IMR-90 (cell line): Measurements from ENCODE around the gene FMNL3. TPM values are rescaled to one million over a fixed set of nuclear protein-coding genes. Genes with fewer than 3 reads are reported as not detected.

Source experiments
- ATAC-seq: fragments of 200-7000 bp; cut with Tn5 transposase; 2 replicates; pipeline ENCODE4 v1.9.1; 2020; ENCODE audit warnings: low read depth, mild to moderate bottlenecking, moderate library complexity
- BruUV-seq: library from RNA; stranded (reverse); fragments of 400-500 nt; replicated peaks from 2 replicates; lab custom pipeline; 2021; lab: Mats Ljungman, UMichigan
- CTCF ChIA-PET: fragments of 300-600 bp; formaldehyde crosslinking; extraction: SDS; loops from one replicate; lab custom pipeline; 2021; ENCODE audit warnings: antibody characterized with exemption; lab: Yijun Ruan, JAX
- POLR2A ChIA-PET: fragments of 300-600 bp; sonication (Branson Sonifier 250); formaldehyde crosslinking; loops from one replicate; lab custom pipeline; 2022; ENCODE audit warnings: antibody characterized with exemption; ENCODE audit not compliant: unreplicated experiment; lab: Charles Lee
- DNase-seq: peaks from one replicate; pipeline ENCODE4 v3.0.0; 2013
- H2AFZ ChIP-seq: replicated peaks from 2 replicates; pipeline ENCODE3; 2013; ENCODE audit warnings: low read length, mild to moderate bottlenecking; ENCODE audit not compliant: poor library complexity
- H2AK5ac ChIP-seq: 2 replicates; pipeline ENCODE4 v1.6.1; 2013; ENCODE audit warnings: low read depth, low read length, inconsistent platforms
- H2AK9ac ChIP-seq: replicated peaks from 2 replicates; pipeline ENCODE3; 2013; ENCODE audit warnings: mild to moderate bottlenecking, low read depth, low read length, moderate library complexity; ENCODE audit not compliant: poor library complexity
- H2BK120ac ChIP-seq: 2 replicates; pipeline ENCODE4 v1.6.1; 2013; ENCODE audit warnings: low read depth, low read length, inconsistent platforms
- H2BK15ac ChIP-seq: 3 replicates; pipeline ENCODE4 v1.6.1; 2013; ENCODE audit warnings: low read depth, low read length, inconsistent platforms
- H2BK20ac ChIP-seq: 2 replicates; pipeline ENCODE4 v1.6.1; 2013; ENCODE audit warnings: low read depth, mild to moderate bottlenecking, inconsistent platforms, low read length, moderate library complexity
- H2BK5ac ChIP-seq: 2 replicates; pipeline ENCODE4 v1.6.1; 2013; ENCODE audit warnings: mild to moderate bottlenecking, low read depth, low read length, inconsistent platforms; ENCODE audit not compliant: poor library complexity, severe bottlenecking
- H3K14ac ChIP-seq: replicated peaks from 2 replicates; pipeline ENCODE4 v1.6.1; 2013; ENCODE audit warnings: low read depth, low read length, inconsistent platforms
- H3K18ac ChIP-seq: 2 replicates; pipeline ENCODE4 v1.6.1; 2013; ENCODE audit warnings: low read depth, low read length, control low read depth
- H3K23ac ChIP-seq: 2 replicates; pipeline ENCODE4 v1.6.1; 2013; ENCODE audit warnings: low read depth, low read length, inconsistent platforms
- H3K27ac ChIP-seq: 2 replicates; pipeline ENCODE4 v1.5.1; 2013; ENCODE audit warnings: mild to moderate bottlenecking, control low read depth, low read length; ENCODE audit not compliant: insufficient read depth
- H3K27me3 ChIP-seq: 2 replicates; pipeline ENCODE4 v1.6.1; 2013; ENCODE audit warnings: low read length; ENCODE audit not compliant: control insufficient read depth, insufficient read depth
- H3K36me3 ChIP-seq: 2 replicates; pipeline ENCODE4 v1.6.1; 2013; ENCODE audit warnings: low read length, mixed read lengths; ENCODE audit not compliant: control insufficient read depth, insufficient read depth
- H3K4ac ChIP-seq: 2 replicates; pipeline ENCODE4 v1.6.1; 2013; ENCODE audit warnings: low read depth, low read length, inconsistent platforms
- H3K4me1 ChIP-seq: 2 replicates; pipeline ENCODE4 v1.6.1; 2013; ENCODE audit warnings: low read length, mixed read lengths; ENCODE audit not compliant: control insufficient read depth, insufficient read depth
- H3K4me2 ChIP-seq: 2 replicates; pipeline ENCODE4 v1.6.1; 2013; ENCODE audit warnings: low read depth, mild to moderate bottlenecking, control low read depth, low read length, moderate library complexity
- H3K4me3 ChIP-seq: 2 replicates; pipeline ENCODE4 v1.5.1; 2013; ENCODE audit warnings: low read depth, mild to moderate bottlenecking, control low read depth, low read length, moderate library complexity; ENCODE audit not compliant: insufficient read depth
- H3K56ac ChIP-seq: 2 replicates; pipeline ENCODE4 v1.6.1; 2013; ENCODE audit warnings: low read length, inconsistent platforms; ENCODE audit not compliant: insufficient read depth; ENCODE audit errors: extremely low read depth
- H3K79me1 ChIP-seq, 2 experiments: 2 replicates each; pipeline ENCODE4 v1.6.1; 2013; ENCODE audit warnings: low read length in 2 of 2, inconsistent platforms in 1 of 2, low read depth in 1 of 2
- H3K9ac ChIP-seq: 2 replicates; pipeline ENCODE4 v1.6.1; 2013; ENCODE audit warnings: low read depth, low read length, control low read depth
- H3K9me1 ChIP-seq: 2 replicates; pipeline ENCODE4 v1.6.1; 2013; ENCODE audit warnings: low read length, inconsistent platforms; ENCODE audit not compliant: insufficient read depth
- H3K9me3 ChIP-seq: 2 replicates; pipeline ENCODE4 v1.6.1; 2013; ENCODE audit warnings: low read length; ENCODE audit not compliant: control insufficient read depth, insufficient read depth
- H4K20me1 ChIP-seq: 2 replicates; pipeline ENCODE4 v1.6.1; 2013; ENCODE audit warnings: low read length, inconsistent platforms; ENCODE audit not compliant: insufficient read depth
- H4K5ac ChIP-seq: 2 replicates; pipeline ENCODE4 v1.6.1; 2013; ENCODE audit warnings: mild to moderate bottlenecking, low read depth, low read length, control low read depth
- H4K8ac ChIP-seq, 2 experiments: 2 replicates each; pipeline ENCODE4 v1.6.1; 2013; ENCODE audit warnings: low read depth in 2 of 2, low read length in 2 of 2, control low read depth in 1 of 2, inconsistent platforms in 1 of 2
- H4K91ac ChIP-seq: 2 replicates; pipeline ENCODE4 v1.6.1; 2013; ENCODE audit warnings: low read depth, low read length, inconsistent platforms; ENCODE audit not compliant: insufficient read depth
- BHLHE40 ChIP-seq: fragments of 150-350 bp; IDR thresholded peaks from 2 replicates; pipeline ENCODE4 v1.6.1; 2016; ENCODE audit warnings: mild to moderate bottlenecking, low read depth, low read length
- CEBPB ChIP-seq: IDR thresholded peaks from 2 replicates; pipeline ENCODE4 v1.6.1; 2012; ENCODE audit warnings: low read depth, low read length, improper control_type of control experiment
- CHD1 ChIP-seq: IDR thresholded peaks from 2 replicates; pipeline ENCODE4 v1.6.1; 2012; ENCODE audit warnings: low read depth, low read length, improper control_type of control experiment
- FOS ChIP-seq: fragments of 150-350 bp; IDR thresholded peaks from 2 replicates; pipeline ENCODE4 v1.6.1; 2016; ENCODE audit warnings: low read depth, low read length
- MAFK ChIP-seq: IDR thresholded peaks from 2 replicates; pipeline ENCODE4 v1.6.1; 2012; ENCODE audit warnings: low read depth, low read length, improper control_type of control experiment
- MAZ ChIP-seq: IDR thresholded peaks from 2 replicates; pipeline ENCODE4 v1.6.1; 2012; ENCODE audit warnings: low read depth, mild to moderate bottlenecking, low read length, improper control_type of control experiment, moderate library complexity, borderline replicate concordance
- MXI1 ChIP-seq: IDR thresholded peaks from 2 replicates; pipeline ENCODE4 v1.6.1; 2012; ENCODE audit warnings: low read depth, mild to moderate bottlenecking, low read length, moderate library complexity, borderline replicate concordance
- NFE2L2 ChIP-seq: fragments of 150-350 bp; IDR thresholded peaks from 2 replicates; pipeline ENCODE4 v1.6.1; 2016; ENCODE audit warnings: low read depth, mild to moderate bottlenecking, low read length
- POLR2A ChIP-seq: IDR thresholded peaks from 2 replicates; pipeline ENCODE4 v1.6.1; 2012; ENCODE audit warnings: mild to moderate bottlenecking, low read depth, low read length
- RAD21 ChIP-seq: IDR thresholded peaks from 2 replicates; pipeline ENCODE4 v1.6.1; 2012; ENCODE audit warnings: low read length, improper control_type of control experiment
- RCOR1 ChIP-seq: IDR thresholded peaks from 2 replicates; pipeline ENCODE4 v1.6.1; 2012; ENCODE audit warnings: mild to moderate bottlenecking, low read length, improper control_type of control experiment; ENCODE audit not compliant: insufficient replicate concordance
- RFX5 ChIP-seq: IDR thresholded peaks from 2 replicates; pipeline ENCODE4 v1.8.0; 2012; ENCODE audit warnings: low read depth, mild to moderate bottlenecking, low read length, moderate library complexity
- SMC3 ChIP-seq: fragments of 150-350 bp; IDR thresholded peaks from 2 replicates; pipeline ENCODE4 v1.6.1; 2016; ENCODE audit warnings: low read depth, mild to moderate bottlenecking, antibody characterized with exemption, low read length, moderate library complexity
- WGBS, 2 experiments: methylation state at CpG; one replicate each; pipeline versions ENCODE4 v1.1.5 to v1.1.7; 2013; ENCODE audit warnings: missing lambda C conversion rate in 2 of 2; ENCODE audit not compliant: insufficient read length in 1 of 2; ENCODE audit errors: extremely low coverage in 2 of 2; 5-methylcytosine and 5-hydroxymethylcytosine counted together
- dilution Hi-C: fragments of 300-500 bp; cut with HindIII; formaldehyde crosslinking; loops from one replicate; pipeline ENCODE4 v1.14.3; 2018; ENCODE audit warnings: low sequenced_read_pairs; ENCODE audit not compliant: unreplicated experiment
- in situ Hi-C: fragments of 300-500 bp; cut with MboI; formaldehyde crosslinking; loops from 3 replicates; pipeline ENCODE4 v1.14.3; 2019; ENCODE audit warnings: low sequenced_read_pairs, inconsistent platforms, mixed read lengths
- intact Hi-C: fragments of 100-400 bp; cut with micrococcal nuclease; formaldehyde crosslinking; loops from 2 replicates; pipeline ENCODE4 v1.10.0; 2022
- polyA plus RNA-seq, 3 experiments: library from polyadenylated mRNA; depleted of rRNA; stranded (reverse); fragments of >200 nt; gene quantifications; 2 replicates each; pipeline ENCODE4 v1.2.3, GENCODE V29; 2012; ENCODE audit warnings: low replicate concordance in 1 of 3
- total RNA-seq: library from RNA; depleted of rRNA; stranded (reverse); fragments of >200 nt; gene quantifications from 2 replicates; pipeline ENCODE4 v1.2.3, GENCODE V29; 2012
- TF ChIP-seq, protein P1 (sequence below): fragments of 150-350 bp; IDR thresholded peaks from 2 replicates; pipeline ENCODE4 v1.6.1; 2016; ENCODE audit warnings: low read depth, mild to moderate bottlenecking, low read length, moderate library complexity, borderline replicate concordance
- TF ChIP-seq, protein P2 (sequence below): conservative IDR thresholded peaks from 2 replicates; pipeline ENCODE4 v1.5.1; 2012; ENCODE audit warnings: mild to moderate bottlenecking, low read depth, low read length, improper control_type of control experiment

The FMNL3 gene
- total and polyA plus RNA-seq, 2 of the 4 experiments (the other 2 are of a cell fraction): 16.3 to 36.4 TPM

DNA sequence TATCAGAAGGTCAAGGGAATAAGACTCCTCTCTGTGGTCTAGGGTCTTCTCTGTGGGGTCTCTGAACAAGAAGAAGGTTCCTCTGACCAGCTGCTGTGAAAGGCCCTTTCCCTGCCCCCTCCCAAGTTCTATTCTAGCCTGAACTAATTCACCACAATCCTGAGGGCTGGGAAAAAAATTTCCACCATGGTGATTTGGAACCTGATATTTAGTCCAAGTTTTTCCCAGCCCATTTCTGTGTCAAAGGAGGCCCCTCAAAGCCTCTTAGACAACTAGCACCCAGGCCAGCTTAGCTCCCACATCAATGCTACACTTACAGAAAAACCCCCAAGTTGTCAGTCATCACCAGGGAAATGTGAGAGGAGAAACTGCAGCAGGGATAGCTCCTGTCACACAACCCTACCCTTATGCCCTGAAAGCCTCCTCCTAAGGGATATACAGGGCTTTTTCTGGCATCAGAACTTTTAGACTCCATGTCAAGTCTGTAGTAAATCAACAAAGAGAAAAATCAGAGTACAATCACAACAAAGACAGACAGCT lies 4.5 kb downstream of the FMNL3 start (continued):
- no peak for TF ChIP-seq NFE2L2
- no peak for TF ChIP-seq POLR2A

DNA sequence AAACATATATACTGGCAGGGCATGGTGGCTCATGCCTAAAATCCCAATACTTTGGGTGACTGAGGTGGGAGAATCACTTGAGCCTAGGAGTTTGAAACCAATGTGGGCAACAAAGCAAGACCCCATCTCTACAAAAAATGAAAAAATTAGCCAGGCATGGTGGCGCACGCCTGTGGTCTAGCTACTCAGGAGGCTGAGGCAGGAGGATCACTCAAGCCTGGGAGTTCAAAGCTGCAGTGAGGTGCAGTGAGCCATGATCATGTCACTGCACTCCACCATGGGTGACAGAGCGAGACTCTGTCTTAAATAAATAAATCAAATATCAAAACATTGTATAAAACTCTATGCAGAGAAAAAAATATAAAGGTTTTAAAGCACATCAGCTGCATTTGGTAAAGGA lies 5.2 kb downstream of the FMNL3 start:
- Histone ChIP-seq H2BK5ac (no peak overlapping the region), H3K4ac (no peak overlapping the region), H3K36me3 (no peaks in the 10 kb centered on the region), H2AFZ (no peak overlapping the region), H4K91ac (no peak overlapping the region), H3K9me3 (no peaks in the 10 kb centered on the region), H3K4me1 (peaks cover 33% of the 10 kb centered on the region), H2BK120ac (no peak overlapping the region), H3K27ac (no peak overlapping the region), H4K20me1 (peaks cover 41% of the 10 kb centered on the region), H3K14ac (no peak overlapping the region), H3K23ac (no peak overlapping the region), H2BK15ac (no peak overlapping the region), H3K4me3 (no peak overlapping the region), H3K9me1 (peaks cover 27% of the 10 kb centered on the region), H2AK9ac (no peak overlapping the region), H3K9ac (no peak overlapping the region), H3K79me1 (peaks cover 18 to 70% of the 10 kb centered on the region in 2 experiments), H3K4me2 (no peak overlapping the region), H4K8ac (no peak overlapping the region), H3K18ac (no peak overlapping the region), H2AK5ac (no peak overlapping the region), H3K27me3 (no peaks in the 10 kb centered on the region), H2BK20ac (no peak overlapping the region), H3K56ac (no peak overlapping the region), H4K5ac (no peak overlapping the region)
- ChIA-PET CTCF (interaction anchor here (0.6 to 3.6 kb wide), 2 partner anchors 15 to 29 kb away, joined by 3 to 13 read pairs; no protein-coding TSS in a partner anchor), POLR2A (no interaction called here)
- dilution Hi-C loops: no loop called here
- ATAC-seq (no peak), DNase-seq (no peak)
- intact Hi-C loops: no loop called here
- WGBS, 2 experiments: no CpG with 5 or more reads among the region's 3 CpGs
- in situ Hi-C loops: no loop called here
- no TSS peak for BruUV-seq
- TF ChIP-seq RAD21 (no peak), CEBPB (no peak), SMC3 (no peak), RFX5 (no peak), RCOR1 (no peak), MXI1 (no peak), BHLHE40 (no peak), FOS (no peak), MAFK (no peak), MAZ (no peak), CHD1 (no peak)
- TF ChIP-seq, protein P1, sequence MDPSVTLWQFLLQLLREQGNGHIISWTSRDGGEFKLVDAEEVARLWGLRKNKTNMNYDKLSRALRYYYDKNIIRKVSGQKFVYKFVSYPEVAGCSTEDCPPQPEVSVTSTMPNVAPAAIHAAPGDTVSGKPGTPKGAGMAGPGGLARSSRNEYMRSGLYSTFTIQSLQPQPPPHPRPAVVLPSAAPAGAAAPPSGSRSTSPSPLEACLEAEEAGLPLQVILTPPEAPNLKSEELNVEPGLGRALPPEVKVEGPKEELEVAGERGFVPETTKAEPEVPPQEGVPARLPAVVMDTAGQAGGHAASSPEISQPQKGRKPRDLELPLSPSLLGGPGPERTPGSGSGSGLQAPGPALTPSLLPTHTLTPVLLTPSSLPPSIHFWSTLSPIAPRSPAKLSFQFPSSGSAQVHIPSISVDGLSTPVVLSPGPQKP: no peak
- TF ChIP-seq, protein P2, sequence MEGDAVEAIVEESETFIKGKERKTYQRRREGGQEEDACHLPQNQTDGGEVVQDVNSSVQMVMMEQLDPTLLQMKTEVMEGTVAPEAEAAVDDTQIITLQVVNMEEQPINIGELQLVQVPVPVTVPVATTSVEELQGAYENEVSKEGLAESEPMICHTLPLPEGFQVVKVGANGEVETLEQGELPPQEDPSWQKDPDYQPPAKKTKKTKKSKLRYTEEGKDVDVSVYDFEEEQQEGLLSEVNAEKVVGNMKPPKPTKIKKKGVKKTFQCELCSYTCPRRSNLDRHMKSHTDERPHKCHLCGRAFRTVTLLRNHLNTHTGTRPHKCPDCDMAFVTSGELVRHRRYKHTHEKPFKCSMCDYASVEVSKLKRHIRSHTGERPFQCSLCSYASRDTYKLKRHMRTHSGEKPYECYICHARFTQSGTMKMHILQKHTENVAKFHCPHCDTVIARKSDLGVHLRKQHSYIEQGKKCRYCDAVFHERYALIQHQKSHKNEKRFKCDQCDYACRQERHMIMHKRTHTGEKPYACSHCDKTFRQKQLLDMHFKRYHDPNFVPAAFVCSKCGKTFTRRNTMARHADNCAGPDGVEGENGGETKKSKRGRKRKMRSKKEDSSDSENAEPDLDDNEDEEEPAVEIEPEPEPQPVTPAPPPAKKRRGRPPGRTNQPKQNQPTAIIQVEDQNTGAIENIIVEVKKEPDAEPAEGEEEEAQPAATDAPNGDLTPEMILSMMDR: no peak
